PC-9 (cell line): Measurements from ENCODE around the gene PDZRN4.

Source experiments
- CTCF ChIP-seq: fragments of 200-600 bp; sonication (generic); conservative IDR thresholded peaks from 2 replicates; pipeline ENCODE4 v1.6.1; 2017; ENCODE audit warnings: mixed run types, antibody characterized with exemption, mild to moderate bottlenecking, moderate library complexity
- EZH2 ChIP-seq: fragments of 200-600 bp; sonication (generic); IDR thresholded peaks from 2 replicates; pipeline ENCODE4 v1.8.0; 2017; ENCODE audit warnings: antibody characterized with exemption, low read depth

- TF ChIP-seq CTCF (no peak), EZH2 (no peak)
Observed at GRCh38 chr12:41205070-41205709, 17.1 kb downstream of the PDZRN4 start.
